ENCODE data around the gene IPO7.
"Not testable (repeated sequence)": the region's sequence is repeated elsewhere in the genome, so short reads cannot be mapped to it uniquely, and the experiment has no call there.

IPO7 gene

DNA sequence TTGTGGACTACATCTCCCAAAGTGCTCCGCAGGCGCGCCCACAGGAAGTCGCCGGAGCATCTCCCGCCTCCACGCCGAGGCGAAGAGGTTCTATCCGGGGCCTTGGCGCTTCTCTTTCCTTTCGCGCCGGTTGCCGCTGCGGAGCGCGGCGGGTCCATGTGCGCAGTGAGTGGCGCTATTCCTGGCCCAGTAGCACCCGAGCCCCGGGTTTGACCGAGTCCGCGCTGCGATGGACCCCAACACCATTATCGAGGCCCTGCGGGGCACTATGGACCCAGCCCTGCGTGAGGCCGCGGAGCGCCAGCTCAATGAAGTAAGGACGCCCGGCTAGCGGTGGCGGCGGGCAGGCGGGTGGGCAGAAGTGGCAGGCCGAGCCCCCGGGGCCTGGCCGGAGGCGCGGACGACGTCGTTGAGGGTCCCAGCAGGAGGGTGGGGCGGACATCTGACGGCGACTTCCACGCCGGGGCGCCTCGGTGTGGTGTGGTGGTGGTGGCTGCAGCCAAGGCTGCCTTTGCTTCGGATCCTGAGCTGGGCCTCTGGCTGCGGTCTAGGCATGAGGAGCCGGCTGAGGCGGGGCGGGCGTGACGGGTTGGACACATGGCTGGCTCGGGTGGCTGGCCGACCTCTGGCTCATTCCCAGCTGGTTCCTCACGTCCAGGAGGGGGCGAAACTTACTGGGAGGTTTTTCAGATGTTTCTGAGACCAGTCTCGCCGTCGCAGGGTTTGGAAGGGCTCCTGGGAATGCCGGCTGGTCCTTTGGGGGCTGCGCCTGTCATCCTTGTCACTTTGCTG lies at the start of gene IPO7:
IPO7 (plus strand) TSS at position 118 of the 792 bp plus-strand sequence; CDS start at position 230, 112 bp downstream.
- DNase-seq (ENCODE audit: low spot score) = peak; percentile 90

DNA sequence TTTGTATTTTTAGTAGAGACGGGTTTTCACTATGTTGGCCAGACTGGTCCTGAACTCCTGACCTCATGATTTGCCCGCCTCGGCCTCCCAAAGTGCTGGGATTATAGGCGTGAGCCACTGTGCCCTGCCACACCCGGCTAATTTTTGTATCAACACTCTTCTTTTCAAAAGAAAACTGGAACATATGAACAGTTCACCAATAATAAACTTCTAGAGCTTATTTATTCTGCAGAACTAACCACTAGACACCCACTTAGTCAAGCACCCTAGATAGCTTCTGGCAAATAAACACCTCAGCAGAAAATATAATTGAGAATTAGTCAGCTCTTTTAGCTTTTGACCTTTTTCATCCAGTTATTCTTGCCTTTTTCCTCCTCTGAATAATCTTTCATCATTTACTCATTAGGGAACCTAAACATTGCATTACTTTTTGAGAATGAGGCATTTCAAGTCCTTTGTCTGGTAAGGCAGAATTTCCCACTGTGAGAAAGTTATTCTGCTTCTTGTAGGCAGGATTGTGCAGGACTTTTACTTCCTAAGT lies 42.7 kb upstream of the IPO7 start:
- DNase-seq (ENCODE audit: low spot score) = no peak

DNA sequence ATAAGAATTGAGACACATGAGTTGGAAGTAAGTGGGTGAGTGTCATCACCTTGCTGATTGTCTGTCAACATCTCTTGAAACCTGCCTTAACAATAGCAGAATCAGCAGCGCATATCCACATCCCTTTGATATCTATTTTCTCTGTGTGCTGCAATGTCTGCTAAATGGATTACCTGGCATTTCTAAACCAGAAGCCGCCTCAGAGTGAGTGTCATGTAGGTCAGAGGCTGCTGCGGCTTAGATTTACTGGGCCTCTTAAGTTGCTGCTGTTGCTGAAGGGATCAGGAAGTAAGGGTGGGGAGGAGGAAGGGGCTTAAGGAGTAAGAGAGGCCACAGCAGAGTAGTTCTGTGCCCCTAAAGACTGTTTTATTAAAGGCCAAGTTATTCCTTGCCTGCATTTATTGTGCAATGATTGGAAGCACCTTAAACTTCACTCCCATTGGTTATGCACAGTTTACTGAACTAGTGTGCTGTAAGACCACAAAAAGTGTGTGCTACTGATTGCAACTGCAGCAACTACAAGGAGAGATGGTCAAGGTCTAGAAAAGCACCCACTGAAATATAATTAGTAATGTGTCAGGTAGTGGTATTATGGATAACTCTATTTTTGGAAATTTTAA lies 40.3 kb upstream of the IPO7 start:
- no peak for DNase-seq (ENCODE audit: low spot score)

DNA sequence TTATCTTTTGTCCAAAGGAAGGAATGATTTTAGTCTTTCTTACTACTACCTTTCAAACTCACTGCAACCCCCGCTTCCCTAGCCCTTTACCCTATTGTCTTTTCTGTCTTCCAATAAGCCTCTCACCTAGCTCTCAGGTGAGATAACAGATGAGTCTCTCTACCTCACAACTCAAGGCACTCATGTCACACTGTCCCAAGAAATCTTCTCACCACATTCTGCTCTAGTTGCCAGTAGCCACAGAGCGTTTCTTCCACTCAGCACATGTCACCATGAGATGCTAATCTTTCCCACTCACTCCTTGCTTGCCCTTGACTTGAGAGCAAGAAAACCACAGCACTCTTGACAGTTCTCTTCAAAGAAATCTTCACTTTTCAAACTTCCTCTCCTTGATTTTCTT lies 37.4 kb upstream of the IPO7 start:
- DNase-seq (ENCODE audit: low spot score) = no peak

DNA sequence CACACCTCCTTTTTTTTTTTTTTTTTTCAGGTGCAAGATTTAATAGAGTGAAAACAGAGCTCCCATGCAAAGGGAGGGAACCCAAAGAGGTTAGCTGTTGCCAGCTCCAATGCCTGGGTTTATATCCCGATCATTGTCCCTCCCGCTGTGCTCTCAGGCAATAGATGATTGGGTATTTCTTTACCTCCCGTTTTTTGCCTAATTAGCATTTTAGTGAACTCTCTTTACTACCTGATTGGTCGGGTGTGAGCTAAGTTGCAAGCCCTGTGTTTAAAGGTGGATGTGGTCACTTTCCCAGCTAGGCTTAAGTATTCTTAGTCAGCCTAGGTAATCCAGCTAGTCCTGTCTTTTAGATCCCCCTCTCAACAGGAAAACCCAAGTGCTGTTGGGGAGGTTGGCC lies 36.7 kb upstream of the IPO7 start:
- not testable (repeated sequence) for DNase-seq (ENCODE audit: low spot score)

DNA sequence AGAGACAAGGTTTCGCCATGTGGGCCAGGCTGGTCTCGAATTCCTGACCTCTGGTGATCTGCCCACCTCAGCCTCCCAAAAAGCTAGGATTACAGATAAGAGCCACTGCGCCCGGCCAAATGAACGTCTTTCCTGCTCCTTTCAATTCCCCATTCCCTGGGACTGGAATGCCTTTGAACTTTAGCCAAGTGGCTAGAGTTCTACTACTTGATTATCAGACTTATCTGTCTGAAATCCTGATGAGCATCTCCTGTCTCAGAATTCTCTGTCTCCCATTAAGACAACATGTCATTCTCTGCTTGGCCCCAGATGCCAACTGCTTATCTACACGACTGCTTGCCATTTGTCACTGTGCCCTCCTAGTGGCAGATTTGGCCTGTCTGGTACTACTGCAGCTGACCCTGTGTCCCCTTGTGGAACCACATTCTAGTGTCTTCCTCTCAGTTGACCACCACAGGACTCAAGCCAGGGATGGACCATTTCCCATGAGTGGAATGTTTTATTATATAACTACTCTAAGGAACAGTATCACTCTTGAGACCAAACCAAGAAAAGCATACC lies 33.1 kb upstream of the IPO7 start:
- no peak for DNase-seq (ENCODE audit: low spot score)

DNA sequence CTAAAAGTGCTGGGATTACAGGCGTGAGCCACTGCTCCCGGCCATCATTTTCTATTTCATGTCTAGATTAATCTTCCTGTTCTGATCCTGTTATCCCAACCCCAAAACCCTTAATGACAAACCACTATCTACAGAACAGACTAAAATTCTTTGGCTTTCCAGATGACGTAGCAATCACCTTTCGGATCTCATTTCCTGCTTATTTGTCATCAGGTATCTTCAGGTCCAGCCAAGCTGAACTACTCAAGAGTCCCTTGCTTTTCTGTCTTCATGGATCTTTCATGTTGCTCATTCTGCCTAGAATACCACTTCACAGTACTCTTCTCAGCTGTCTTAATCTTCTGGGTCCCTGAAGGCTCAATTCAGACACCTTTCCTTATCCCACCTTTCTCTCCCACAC lies 27.4 kb upstream of the IPO7 start:
- DNase-seq (ENCODE audit: low spot score) = no peak

DNA sequence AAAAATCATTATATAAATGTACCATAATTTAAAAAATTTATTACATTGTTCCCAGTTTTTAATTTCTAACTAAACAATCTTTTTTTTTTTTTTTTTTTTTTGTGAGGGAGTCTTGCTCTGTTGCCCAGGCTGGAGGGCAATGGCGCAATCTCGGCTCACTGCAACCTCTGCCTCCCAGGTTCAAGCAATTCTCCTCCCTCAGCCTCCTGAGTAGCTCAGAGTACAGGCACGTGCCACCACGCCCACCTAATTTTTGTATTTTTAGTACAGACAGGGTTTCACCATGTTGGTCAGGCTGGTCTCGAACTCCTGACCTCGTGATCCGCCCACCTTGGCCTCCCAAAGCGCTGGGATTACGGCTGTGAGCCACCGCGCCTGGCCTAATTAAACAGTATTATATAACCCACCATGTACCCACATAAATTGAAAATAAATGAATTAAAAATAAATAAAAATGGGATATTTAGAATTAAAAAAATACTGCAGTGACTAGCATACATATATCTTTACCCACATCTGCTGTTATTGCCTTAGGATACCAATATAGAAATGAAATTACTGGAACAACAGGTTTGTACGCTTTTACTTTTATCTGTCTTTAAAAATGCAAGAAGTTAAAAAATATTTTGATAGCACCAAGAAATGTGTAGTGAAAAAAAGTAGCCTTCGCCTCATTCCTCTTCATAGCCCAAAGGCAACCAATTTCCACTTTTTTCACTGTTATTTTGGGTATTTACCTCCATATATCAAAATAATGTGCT lies 23.4 kb upstream of the IPO7 start:
- not testable (repeated sequence) for DNase-seq (ENCODE audit: low spot score)

DNA sequence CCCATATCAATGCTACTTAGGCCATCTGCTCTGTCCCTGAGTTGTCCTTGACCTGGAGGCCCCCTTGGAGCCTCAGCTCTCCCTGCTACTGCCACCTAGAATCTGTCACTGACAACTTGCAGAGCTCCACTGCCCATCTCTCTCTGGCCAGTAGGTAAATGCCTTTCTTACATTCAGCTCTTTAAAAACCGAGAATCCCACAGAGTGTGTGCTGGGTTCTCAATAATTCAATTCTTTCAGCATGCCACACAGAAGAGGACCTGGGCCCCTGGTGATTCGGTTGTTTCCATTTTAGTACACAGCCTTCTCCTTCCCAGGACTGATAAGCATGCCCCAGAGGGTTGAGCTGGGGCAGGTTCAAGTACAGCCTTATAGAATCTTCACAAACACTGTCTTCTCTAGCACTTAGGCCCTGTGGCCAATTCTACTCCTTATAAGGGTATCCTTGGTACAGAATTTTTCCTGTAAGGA lies 22.0 kb upstream of the IPO7 start:
- no peak for DNase-seq (ENCODE audit: low spot score)

DNA sequence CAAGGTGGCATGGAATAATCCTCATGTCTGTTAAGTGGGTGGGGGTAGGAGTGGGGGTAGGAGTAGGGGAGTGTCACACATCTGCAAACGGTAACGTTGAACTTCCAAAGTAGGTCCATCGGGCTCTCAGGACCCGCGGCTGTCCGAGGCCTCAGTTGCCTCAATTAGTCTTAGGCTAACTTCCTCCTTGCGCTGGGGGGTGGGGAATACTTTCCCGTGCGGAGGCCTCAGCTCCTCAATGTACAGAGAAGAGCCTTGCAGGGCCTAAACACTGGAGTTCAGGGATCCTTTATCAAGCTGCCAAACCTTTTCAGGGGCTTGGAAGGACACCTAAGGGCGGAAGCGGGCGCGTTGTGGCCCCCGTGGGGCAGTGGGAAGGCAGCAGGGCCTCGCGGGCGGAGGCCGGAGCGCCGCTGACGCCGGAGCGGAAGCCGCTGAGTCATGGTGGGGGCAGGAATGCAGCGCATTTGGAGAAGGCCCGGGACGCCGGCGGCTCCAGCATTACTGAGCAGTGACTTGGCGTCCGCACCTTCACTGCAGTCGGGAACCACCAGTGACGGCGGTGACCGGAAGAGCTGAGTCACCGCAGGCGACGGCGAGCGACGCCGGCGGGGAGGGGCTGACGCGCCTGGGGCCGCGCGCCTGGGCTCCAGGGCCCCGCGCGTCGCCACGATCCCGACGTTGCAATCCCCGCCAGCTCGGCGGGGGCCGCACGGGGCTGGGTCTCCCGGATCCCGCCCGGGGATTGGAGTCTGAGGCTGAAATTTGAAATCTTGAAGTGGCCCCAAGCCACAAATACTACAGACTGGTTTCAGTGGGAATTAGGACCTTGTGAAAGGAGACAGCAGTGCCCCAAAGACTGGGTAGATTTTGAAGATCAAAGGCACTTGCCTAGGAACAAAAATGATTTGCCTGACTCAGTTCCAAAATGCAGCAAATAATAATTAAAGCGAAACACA lies 20.2 kb upstream of the IPO7 start:
- DNase-seq (ENCODE audit: low spot score) = peak; percentile 85

DNA sequence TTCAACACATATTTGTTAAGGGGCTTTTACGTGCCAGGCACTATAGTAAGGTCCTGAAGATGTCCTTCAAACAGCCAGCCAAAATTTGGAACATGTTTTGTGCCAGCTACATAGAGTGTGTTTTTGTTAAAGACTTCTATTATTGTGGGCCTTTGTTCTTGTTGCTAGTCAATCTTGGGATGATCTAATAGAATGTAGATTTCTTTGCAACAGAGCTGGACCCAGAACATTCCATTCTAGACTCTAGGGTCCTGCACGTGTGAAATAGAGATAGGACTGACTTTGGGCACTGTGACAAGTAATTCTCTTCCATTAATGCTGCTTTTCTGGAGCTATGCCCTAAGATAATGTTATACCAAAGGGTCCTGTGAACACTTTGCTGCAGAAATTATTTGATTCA lies 16.9 kb upstream of the IPO7 start:
- no peak for DNase-seq (ENCODE audit: low spot score)

DNA sequence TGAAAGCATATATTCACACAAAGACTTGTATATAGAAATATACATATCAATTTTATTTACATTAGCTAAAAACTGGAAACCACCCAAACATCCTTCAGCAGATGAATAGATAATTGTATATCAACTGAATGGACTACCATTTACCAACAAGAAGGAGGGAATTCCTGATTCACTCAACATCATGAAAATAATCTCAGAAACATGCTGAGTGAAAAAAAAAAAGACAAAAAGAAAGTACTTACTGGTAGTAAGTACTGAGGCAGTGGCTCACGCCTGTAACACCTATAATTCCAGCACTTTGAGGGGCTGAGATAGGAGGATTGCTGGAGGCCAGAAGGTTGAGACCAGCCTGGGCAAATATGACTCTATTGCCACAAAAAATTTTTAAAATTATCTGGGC lies 7.4 kb upstream of the IPO7 start:
- no peak for DNase-seq (ENCODE audit: low spot score)

DNA sequence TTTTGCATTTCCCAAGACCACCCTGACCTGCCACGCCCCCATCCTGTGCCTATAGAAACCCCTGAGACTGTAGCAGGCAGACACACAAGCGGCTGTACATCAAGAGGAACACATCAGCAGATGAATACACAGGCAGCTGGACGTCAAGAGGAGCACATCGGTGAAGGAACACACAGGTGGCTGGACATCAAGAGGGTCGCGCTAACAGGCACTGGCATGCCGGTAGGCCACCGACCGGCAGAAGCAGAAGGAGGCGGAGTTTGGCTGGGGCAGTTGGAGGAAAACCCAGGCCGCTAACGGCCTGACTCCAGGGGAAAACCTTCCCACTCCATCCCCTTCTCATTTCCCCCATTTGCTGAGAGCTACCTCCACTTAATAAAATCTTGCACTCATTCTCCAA lies 5.4 kb upstream of the IPO7 start:
- DNase-seq (ENCODE audit: low spot score) = no peak

DNA sequence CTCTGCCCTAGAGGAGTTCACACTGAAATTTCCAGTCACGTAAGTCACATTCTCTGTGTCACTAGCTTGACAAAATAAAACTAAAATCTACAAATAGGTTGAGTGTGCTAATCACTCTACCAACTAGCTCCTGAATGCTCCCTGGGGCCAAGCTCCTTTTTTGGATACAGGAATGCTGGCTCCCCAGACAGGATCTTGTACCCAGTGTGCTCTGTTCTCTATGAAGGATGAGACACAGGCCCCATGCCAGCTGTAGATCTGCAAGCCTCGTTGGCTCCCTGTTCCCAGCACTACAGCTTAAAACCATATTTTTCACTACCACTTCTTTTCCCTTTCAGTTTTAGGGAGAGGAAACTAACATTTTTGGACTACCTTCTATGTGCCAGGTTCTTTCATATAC lies 3.7 kb upstream of the IPO7 start:
- no peak for DNase-seq (ENCODE audit: low spot score)

DNA sequence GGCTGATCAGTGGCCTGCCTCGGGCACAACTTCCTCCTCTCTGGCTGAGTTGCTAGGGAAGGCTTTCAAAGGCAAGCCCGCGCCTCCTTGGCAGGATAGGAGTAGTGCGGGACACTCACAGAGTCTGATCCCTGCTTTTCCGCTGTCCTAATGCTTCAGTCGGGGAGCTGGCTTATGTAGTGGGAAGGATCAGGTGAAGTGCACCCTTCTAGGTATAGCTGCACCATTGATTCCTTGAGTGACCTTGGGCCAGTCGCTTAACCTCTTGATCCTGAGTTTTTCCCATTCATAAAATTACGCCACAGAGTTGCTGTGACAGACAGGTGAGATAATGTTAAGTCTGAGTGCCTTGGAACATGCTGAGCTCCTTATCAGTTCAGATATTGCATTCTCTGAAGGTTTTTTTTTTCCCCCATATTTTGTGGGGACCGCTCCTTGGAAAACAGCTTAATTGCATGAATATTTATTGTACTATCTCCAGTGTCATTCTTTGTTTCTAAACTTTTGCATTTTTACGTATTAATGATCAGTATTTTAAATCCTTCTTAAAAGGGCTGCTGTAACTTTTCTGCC lies 961 bp downstream of the IPO7 start:
- DNase-seq (ENCODE audit: low spot score) = peak; percentile 59

DNA sequence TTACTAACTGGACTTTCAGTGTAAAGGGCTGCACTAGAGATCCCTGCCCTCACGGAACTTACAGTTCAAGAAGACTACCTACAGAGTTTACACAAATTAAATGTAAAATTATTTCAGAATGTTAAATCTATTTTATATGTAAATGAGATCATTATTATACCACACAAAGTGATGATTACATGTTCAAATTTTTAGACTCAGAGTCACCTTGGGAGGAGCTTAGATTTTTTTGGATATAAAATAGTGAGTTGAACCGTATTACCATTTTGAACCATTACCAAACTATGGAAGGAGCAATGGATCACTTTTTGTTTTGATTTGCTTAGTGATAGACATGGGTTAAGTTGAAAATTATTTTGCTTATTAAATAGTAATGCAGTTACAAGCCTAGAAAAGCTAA lies 1.6 kb downstream of the IPO7 start:
- no peak for DNase-seq (ENCODE audit: low spot score)

DNA sequence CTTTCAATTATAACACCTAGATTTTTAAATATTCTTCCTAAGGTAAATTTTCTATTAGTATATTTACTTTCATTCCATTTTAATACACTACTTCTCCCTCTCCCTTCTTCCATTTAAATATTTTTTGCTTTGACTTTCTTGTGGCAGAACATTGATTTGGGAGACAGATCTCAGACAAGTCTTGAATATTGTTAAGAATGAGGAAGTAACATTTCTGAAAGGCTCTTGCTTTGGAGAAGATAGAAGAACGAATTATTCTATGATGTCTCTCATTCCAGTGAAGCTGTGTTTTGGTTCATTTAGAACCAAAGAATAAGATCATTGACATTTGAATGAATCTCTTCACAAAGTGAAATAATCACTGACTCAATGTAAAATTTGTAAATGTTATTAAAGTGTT lies 2.4 kb downstream of the IPO7 start:
- DNase-seq (ENCODE audit: low spot score) = no peak

DNA sequence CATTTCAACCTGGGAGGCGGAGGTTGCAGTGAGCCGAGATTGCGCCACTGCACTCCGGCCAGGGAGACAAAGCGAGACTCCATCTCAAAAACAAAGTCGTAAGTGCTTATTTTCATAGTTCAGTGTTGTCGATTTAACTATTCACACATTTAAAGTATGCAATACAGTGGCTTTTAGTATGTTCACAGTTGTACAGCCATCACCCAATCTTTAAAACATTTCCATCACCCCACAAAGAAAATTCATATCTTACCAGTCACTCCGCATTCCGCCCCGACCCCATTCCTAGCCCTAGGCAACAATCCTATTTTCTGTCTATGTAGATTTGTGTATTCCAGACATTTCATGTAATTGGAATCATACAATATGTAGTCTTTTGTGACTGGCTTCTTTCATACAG lies 11.9 kb downstream of the IPO7 start:
- no peak for DNase-seq (ENCODE audit: low spot score)

DNA sequence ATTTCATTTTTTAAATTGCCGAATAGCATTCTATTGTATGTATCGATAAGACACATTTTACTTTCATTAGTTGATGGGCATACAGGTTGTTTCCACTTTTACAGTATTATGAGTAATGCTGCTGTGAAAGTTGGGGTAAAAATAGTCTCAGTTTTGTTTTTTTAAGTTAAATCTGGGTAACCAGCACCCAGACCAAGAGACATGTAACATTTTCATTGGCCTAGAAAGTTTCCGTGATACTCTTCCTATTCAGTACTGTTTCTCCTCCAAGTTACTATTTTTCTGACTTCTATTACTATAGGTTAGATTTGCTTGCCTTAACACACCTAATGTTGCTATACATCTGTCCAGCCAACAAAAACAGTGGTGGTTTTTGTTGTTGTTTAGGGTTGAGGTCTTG lies 12.3 kb downstream of the IPO7 start:
- DNase-seq (ENCODE audit: low spot score) = no peak

DNA sequence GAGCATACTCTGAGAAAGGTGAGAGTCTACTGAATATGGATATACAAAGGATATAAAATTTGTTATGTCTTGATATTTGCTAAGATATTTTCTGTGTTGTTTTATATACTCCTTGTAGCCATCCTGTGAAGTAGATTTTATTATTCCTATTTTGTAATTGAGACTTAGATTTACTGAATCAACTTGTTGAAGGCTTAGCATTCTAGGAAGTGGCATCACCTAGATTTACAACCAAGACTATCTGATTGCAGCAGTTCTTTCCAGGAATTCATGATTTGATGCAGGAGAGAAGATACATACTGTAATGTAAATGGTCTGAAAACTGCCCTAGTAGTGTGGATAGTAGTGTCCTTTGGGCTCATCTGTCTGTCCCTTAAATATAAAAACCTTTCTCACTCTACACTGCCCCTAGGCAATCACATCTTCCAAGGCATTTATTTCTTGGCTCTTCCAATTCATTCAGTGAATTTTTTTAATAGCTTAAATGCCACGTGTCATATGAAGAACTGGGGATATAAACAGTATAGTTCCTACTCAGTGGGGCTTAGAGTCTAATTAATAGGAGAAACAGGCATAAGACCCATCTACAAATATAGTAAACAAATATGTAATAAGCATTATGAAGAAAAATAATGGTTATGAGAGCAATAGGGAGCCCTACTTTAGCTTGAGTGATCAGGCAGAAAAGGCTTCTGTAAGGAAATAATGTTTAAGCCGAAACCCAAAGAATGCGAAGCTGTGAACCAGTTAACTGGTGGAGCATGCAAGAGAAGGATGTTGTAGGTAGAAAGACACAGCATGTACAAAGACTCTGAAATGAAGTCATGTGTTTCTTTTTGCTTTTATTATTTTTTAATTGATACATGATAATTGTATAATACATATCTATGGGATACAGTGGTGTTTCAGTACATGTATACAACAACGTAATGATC lies 13.6 kb downstream of the IPO7 start:
- DNase-seq (ENCODE audit: low spot score) = no peak
